ENCODE data around the gene CLCN6.

Gene CLCN6

DNA sequence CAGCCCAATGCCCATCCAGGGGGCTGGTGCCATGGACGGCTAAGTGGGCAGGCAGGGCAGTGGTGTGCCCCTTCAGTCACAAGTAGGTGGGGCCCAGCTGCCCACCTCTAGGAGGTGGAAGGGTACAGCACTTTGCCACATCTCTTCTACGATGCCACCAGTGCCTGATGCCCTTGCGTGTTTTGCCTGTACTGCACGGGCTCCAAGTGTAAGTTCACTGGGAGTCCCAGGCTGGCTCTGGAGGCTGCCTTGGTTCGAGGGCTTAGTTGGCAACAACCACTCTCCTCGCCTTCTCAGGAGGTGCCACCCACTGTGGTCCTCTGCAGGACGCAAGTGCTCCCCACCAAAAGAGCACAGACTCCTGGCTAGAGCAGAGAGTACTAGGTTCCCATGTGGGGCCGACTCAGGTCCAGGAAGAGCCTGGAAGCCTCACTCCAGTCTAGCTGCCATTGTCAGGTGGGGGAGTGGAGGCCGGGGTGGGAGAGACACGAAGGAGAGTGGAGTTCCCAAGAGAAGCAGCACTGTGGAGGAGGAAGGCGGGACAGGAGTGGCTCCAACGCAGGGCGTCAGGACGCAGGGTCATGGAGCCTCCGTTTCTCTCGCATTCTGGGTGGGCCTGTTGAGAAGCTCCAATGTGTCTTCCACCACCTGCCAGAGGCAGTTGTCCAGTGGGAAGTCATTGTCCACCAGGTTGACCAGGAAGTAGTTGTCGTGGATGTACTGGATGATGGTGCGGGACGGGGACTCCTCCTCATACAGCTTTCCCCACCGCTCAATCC, 15.7 kb upstream of the CLCN6 start:
- H3K27ac ChIP-seq (ENCODE audit: low read depth, low read length): peak overlapping the region; percentile 96
- peak overlapping the region; percentile 11 to 32 for H3K4me3 ChIP-seq (ENCODE audit: low read depth in 1 of 2, low read length in 2 of 2)
- H3K27me3 ChIP-seq (ENCODE audit: control insufficient read depth in 1 of 2, insufficient read depth in 2 of 2, low read length in 2 of 2): no peaks in the 10 kb centered on the region
- H3K36me3 ChIP-seq (ENCODE audit: insufficient read depth, low read length): peaks cover 49% of the 10 kb centered on the region
- no peak overlapping the region for H3K9ac ChIP-seq (ENCODE audit: low read length)
- H3K4me1 ChIP-seq (ENCODE audit: insufficient read depth, low read length): peaks cover 55% of the 10 kb centered on the region
- H3K9me3 ChIP-seq (ENCODE audit: low read length): no peaks in the 10 kb centered on the region

GRCh38 chr1:11790880-11791715, 14.9 kb upstream of the CLCN6 start:
- H3K4me3 ChIP-seq (ENCODE audit: low read depth in 1 of 2, low read length in 2 of 2): peak overlapping the region in 1 of 2 donors; percentile 32
- H3K27me3 ChIP-seq (ENCODE audit: control insufficient read depth in 1 of 2, insufficient read depth in 2 of 2, low read length in 2 of 2): no peaks in the 10 kb centered on the region
- no peaks in the 10 kb centered on the region for H3K9me3 ChIP-seq (ENCODE audit: low read length)
- H3K36me3 ChIP-seq (ENCODE audit: insufficient read depth, low read length): peaks cover 57% of the 10 kb centered on the region
- peak overlapping the region; percentile 96 for H3K27ac ChIP-seq (ENCODE audit: low read depth, low read length)
- peaks cover 51% of the 10 kb centered on the region for H3K4me1 ChIP-seq (ENCODE audit: insufficient read depth, low read length)
- H3K9ac ChIP-seq (ENCODE audit: low read length): peak overlapping the region; percentile 44

DNA sequence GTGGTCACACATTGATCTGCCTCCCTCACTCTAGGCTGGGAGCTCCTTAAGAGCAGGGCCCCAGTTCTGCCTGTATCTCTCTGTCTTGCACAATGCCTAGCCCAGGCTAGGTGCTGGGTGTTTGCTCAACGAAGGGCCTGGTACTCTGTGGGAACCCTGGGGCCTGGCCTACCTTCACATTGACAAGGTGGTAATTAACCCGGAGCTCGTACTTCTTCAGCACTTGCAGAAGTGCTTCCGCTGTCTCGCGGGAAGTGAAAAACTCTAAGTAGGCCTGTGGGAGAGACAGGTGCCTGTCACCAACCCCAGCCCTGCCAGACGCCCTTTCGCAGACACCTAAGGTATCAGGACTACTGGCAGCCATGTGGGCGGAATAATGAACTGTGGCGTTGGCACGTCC, 13.9 kb upstream of the CLCN6 start:
- Histone ChIP-seq H3K9ac (ENCODE audit: low read length) (no peak overlapping the region), H3K4me3 (ENCODE audit: low read depth in 1 of 2, low read length in 2 of 2) (no peak overlapping the region), H3K9me3 (ENCODE audit: low read length) (no peaks in the 10 kb centered on the region), H3K4me1 (ENCODE audit: insufficient read depth, low read length) (peaks cover 44% of the 10 kb centered on the region), H3K36me3 (ENCODE audit: insufficient read depth, low read length) (peaks cover 64% of the 10 kb centered on the region), H3K27ac (ENCODE audit: low read depth, low read length) (peak overlapping the region; percentile 96), H3K27me3 (ENCODE audit: control insufficient read depth in 1 of 2, insufficient read depth in 2 of 2, low read length in 2 of 2) (no peaks in the 10 kb centered on the region)

- H3K27ac ChIP-seq (ENCODE audit: low read depth, low read length): no peak overlapping the region
- H3K4me1 ChIP-seq (ENCODE audit: insufficient read depth, low read length): peaks cover 27% of the 10 kb centered on the region
- H3K4me3 ChIP-seq (ENCODE audit: low read depth in 1 of 2, low read length in 2 of 2): no peak overlapping the region
- H3K9ac ChIP-seq (ENCODE audit: low read length): no peak overlapping the region
- peaks cover 67% of the 10 kb centered on the region for H3K36me3 ChIP-seq (ENCODE audit: insufficient read depth, low read length)
- H3K27me3 ChIP-seq (ENCODE audit: control insufficient read depth in 1 of 2, insufficient read depth in 2 of 2, low read length in 2 of 2): no peaks in the 10 kb centered on the region
- no peaks in the 10 kb centered on the region for H3K9me3 ChIP-seq (ENCODE audit: low read length)
Measured at GRCh38 chr1:11793819-11794218, 12.2 kb upstream of the CLCN6 start.

- no peaks in the 10 kb centered on the region for H3K9me3 ChIP-seq (ENCODE audit: low read length)
- no peak overlapping the region for H3K4me3 ChIP-seq (ENCODE audit: low read depth in 1 of 2, low read length in 2 of 2)
- peaks cover 72% of the 10 kb centered on the region for H3K36me3 ChIP-seq (ENCODE audit: insufficient read depth, low read length)
- H3K27me3 ChIP-seq (ENCODE audit: control insufficient read depth in 1 of 2, insufficient read depth in 2 of 2, low read length in 2 of 2): no peaks in the 10 kb centered on the region
- no peak overlapping the region for H3K27ac ChIP-seq (ENCODE audit: low read depth, low read length)
- H3K4me1 ChIP-seq (ENCODE audit: insufficient read depth, low read length): peaks cover 21% of the 10 kb centered on the region
- no peak overlapping the region for H3K9ac ChIP-seq (ENCODE audit: low read length)
Measured at GRCh38 chr1:11794446-11795237, 11.3 kb upstream of the CLCN6 start.

GRCh38 chr1:11795238-11795890, 10.6 kb upstream of the CLCN6 start:
- Histone ChIP-seq H3K4me1 (ENCODE audit: insufficient read depth, low read length) (peaks cover 14% of the 10 kb centered on the region), H3K36me3 (ENCODE audit: insufficient read depth, low read length) (peaks cover 72% of the 10 kb centered on the region), H3K27me3 (ENCODE audit: control insufficient read depth in 1 of 2, insufficient read depth in 2 of 2, low read length in 2 of 2) (no peaks in the 10 kb centered on the region), H3K4me3 (ENCODE audit: low read depth in 1 of 2, low read length in 2 of 2) (no peak overlapping the region), H3K9me3 (ENCODE audit: low read length) (no peaks in the 10 kb centered on the region), H3K9ac (ENCODE audit: low read length) (no peak overlapping the region), H3K27ac (ENCODE audit: low read depth, low read length) (no peak overlapping the region)

DNA sequence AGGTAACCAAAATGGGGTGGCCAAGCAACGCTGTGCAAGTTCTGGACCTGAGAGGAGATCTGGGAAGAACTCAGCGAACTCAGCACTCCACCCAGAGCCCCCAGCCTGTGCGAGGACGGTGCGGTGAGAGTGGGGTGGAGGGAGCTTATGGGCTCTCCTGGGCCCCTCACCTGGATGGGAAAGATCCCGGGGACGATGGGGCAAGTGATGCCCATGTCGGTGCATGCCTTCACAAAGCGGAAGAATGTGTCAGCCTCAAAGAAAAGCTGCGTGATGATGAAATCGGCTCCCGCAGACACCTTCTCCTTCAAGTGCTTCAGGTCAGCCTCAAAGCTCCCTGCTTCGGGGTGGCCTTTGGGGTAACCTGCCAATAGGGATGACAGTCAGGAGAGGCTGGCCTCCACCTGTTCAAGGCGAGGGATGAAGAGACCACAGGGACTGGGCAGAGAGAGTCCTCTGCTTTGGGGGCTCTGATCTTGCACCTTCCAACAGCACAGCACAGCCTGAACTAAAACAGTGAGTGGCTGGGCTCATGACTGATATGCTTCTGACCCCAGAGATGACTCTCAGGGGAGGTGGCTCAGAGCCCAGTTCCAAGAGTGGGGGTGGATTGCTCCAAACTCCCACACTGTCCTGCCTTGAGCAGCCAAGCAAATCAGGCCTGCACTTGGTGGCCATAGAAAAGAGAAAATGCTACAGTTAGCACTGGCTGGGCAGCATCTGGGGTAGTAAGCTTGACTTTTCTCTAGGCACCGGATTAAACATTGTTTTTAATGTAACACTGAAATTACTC, 9.8 kb upstream of the CLCN6 start:
- Histone ChIP-seq H3K4me3 (ENCODE audit: low read depth in 1 of 2, low read length in 2 of 2) (no peak overlapping the region), H3K36me3 (ENCODE audit: insufficient read depth, low read length) (peaks cover 77% of the 10 kb centered on the region), H3K4me1 (ENCODE audit: insufficient read depth, low read length) (peaks cover 5% of the 10 kb centered on the region), H3K27me3 (ENCODE audit: control insufficient read depth in 1 of 2, insufficient read depth in 2 of 2, low read length in 2 of 2) (no peaks in the 10 kb centered on the region), H3K9ac (ENCODE audit: low read length) (no peak overlapping the region), H3K9me3 (ENCODE audit: low read length) (no peaks in the 10 kb centered on the region), H3K27ac (ENCODE audit: low read depth, low read length) (no peak overlapping the region)

GRCh38 chr1:11797525-11798216, 8.3 kb upstream of the CLCN6 start:
- Histone ChIP-seq H3K9ac (ENCODE audit: low read length) (no peak overlapping the region), H3K36me3 (ENCODE audit: insufficient read depth, low read length) (peaks cover 64% of the 10 kb centered on the region), H3K4me1 (ENCODE audit: insufficient read depth, low read length) (peaks cover 11% of the 10 kb centered on the region)

DNA sequence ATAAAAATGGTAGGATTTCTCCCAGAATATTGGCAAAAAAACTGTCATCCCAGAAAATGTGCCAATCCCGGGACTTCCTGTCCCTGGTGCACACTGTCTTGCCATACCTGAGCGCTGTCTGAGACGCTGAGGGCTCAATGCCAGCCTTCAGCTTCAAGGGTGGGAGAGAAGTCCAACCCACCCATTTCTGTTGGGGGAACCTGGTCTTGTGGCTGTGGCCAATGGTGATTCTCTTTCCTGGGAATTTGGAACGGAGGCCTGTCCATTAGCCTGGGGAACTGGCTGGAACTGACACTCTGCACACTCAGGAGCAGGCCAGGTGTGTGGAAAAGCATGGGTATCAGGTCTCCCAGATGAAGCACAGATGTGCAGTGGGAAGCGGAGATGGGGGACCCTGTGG, 6.9 kb upstream of the CLCN6 start:
- Histone ChIP-seq H3K27me3 (ENCODE audit: control insufficient read depth in 1 of 2, insufficient read depth in 2 of 2, low read length in 2 of 2) (no peaks in the 10 kb centered on the region), H3K27ac (ENCODE audit: low read depth, low read length) (no peak overlapping the region), H3K9me3 (ENCODE audit: low read length) (no peaks in the 10 kb centered on the region), H3K4me1 (ENCODE audit: insufficient read depth, low read length) (peaks cover 17% of the 10 kb centered on the region), H3K36me3 (ENCODE audit: insufficient read depth, low read length) (peaks cover 53% of the 10 kb centered on the region), H3K9ac (ENCODE audit: low read length) (no peak overlapping the region), H3K4me3 (ENCODE audit: low read depth in 1 of 2, low read length in 2 of 2) (no peak overlapping the region)

More at GRCh38 chr1:11797525-11798216, 8.3 kb upstream of the CLCN6 start:
- Histone ChIP-seq H3K9me3 (ENCODE audit: low read length) (no peaks in the 10 kb centered on the region), H3K4me3 (ENCODE audit: low read depth in 1 of 2, low read length in 2 of 2) (no peak overlapping the region), H3K27ac (ENCODE audit: low read depth, low read length) (no peak overlapping the region), H3K27me3 (ENCODE audit: control insufficient read depth in 1 of 2, insufficient read depth in 2 of 2, low read length in 2 of 2) (no peaks in the 10 kb centered on the region)

DNA sequence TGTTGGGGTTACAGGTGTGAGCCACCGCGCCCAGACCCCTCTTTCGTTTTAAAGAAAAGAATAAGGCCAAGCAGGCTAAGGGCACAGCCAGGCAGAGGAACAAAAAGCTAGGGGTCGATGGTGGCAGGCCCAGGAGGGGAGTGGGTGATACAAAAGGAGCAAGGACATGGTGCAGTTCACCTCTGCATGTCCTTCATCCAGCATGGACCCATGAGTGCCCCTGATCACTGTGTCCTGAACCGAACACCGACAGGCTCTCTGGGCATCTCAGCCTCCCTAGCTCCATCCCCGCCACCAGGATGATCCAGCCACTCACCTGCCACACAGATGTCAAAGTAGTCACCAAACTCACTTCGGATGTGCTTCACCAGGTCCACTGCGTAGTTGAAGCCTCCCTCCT, 6.1 kb upstream of the CLCN6 start:
- H3K36me3 ChIP-seq (ENCODE audit: insufficient read depth, low read length): peaks cover 46% of the 10 kb centered on the region
- no peaks in the 10 kb centered on the region for H3K27me3 ChIP-seq (ENCODE audit: control insufficient read depth in 1 of 2, insufficient read depth in 2 of 2, low read length in 2 of 2)
- no peaks in the 10 kb centered on the region for H3K9me3 ChIP-seq (ENCODE audit: low read length)
- no peak overlapping the region for H3K4me3 ChIP-seq (ENCODE audit: low read depth in 1 of 2, low read length in 2 of 2)
- no peak overlapping the region for H3K27ac ChIP-seq (ENCODE audit: low read depth, low read length)
- no peak overlapping the region for H3K9ac ChIP-seq (ENCODE audit: low read length)
- H3K4me1 ChIP-seq (ENCODE audit: insufficient read depth, low read length): peaks cover 25% of the 10 kb centered on the region

Data from muscle layer of colon (tissue), 2 donors.